ENCODE results near the gene KRTAP9-6.
"Not testable (repeated sequence)": the region's sequence is repeated elsewhere in the genome, so short reads cannot be mapped to it uniquely, and the experiment has no call there.

Gene KRTAP9-6

GRCh38 chr17:41271323-41271722 is 6.1 kb downstream of the KRTAP9-6 start:
- not testable (repeated sequence) for H3K36me3 ChIP-seq (ENCODE audit: insufficient read depth, low read length); H3K4me1 ChIP-seq (ENCODE audit: control insufficient read depth, insufficient read depth, low read length, unreplicated experiment); H3K27ac ChIP-seq (ENCODE audit: low read depth, low read length); H2AFZ ChIP-seq (ENCODE audit: low read length, unreplicated experiment); H3K27me3 ChIP-seq (ENCODE audit: insufficient read depth, low read length); H3K4me3 ChIP-seq (ENCODE audit: low read depth, low read length); H3K79me2 ChIP-seq (ENCODE audit: control insufficient read depth, insufficient read depth, low read length, unreplicated experiment)

DNA sequence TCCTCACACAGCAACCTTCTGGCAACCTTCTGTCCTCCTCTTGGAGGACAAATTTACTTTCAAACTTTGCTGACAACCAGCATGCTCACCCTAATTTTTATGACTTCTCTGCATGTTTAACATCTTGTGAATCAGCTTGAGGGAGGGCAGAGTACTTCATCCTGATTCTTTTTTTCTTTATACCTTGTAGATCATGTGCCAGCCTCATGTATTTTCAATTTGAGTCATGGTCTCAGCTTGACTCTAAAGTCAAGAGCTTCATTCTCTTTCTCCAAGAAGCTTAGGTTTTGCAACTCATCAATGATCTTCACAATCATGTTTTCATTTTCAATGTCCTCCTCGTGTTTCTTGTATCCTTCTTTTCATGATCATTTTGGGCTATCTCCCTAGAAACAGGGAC is 6.7 kb downstream of the KRTAP9-6 start:
- Histone ChIP-seq H3K4me3 (ENCODE audit: low read depth, low read length) (no peak overlapping the region), H3K27ac (ENCODE audit: low read depth, low read length) (no peak overlapping the region), H3K36me3 (ENCODE audit: insufficient read depth, low read length) (no peaks in the 10 kb centered on the region), H3K4me1 (ENCODE audit: control insufficient read depth, insufficient read depth, low read length, unreplicated experiment) (no peaks in the 10 kb centered on the region), H3K79me2 (ENCODE audit: control insufficient read depth, insufficient read depth, low read length, unreplicated experiment) (no peaks in the 10 kb centered on the region), H2AFZ (ENCODE audit: low read length, unreplicated experiment) (no peak overlapping the region), H3K27me3 (ENCODE audit: insufficient read depth, low read length) (peaks cover 9% of the 10 kb centered on the region; the same call in 1 of the 2 replicates)

GRCh38 chr17:41275648-41276190 is 10.5 kb downstream of the KRTAP9-6 start, which contains the start of gene KRTAP9-7:
Gene KRTAP9-7 (plus strand): TSS chr17:41275698. CDS start chr17:41275698, 0 bp downstream.
- H3K4me3 ChIP-seq (ENCODE audit: low read depth, low read length); H2AFZ ChIP-seq (ENCODE audit: low read length, unreplicated experiment); H3K79me2 ChIP-seq (ENCODE audit: control insufficient read depth, insufficient read depth, low read length, unreplicated experiment); H3K27ac ChIP-seq (ENCODE audit: low read depth, low read length); H3K4me1 ChIP-seq (ENCODE audit: control insufficient read depth, insufficient read depth, low read length, unreplicated experiment); H3K36me3 ChIP-seq (ENCODE audit: insufficient read depth, low read length): not testable (repeated sequence)
- peaks cover 11% of the 10 kb centered on the region; the same call in 1 of the 2 replicates for H3K27me3 ChIP-seq (ENCODE audit: insufficient read depth, low read length)

- Histone ChIP-seq H3K36me3 (ENCODE audit: insufficient read depth, low read length) (no peaks in the 10 kb centered on the region), H3K79me2 (ENCODE audit: control insufficient read depth, insufficient read depth, low read length, unreplicated experiment) (no peaks in the 10 kb centered on the region), H3K27ac (ENCODE audit: low read depth, low read length) (no peak overlapping the region), H3K27me3 (ENCODE audit: insufficient read depth, low read length) (peaks cover 11% of the 10 kb centered on the region; the same call in 1 of the 2 replicates), H3K4me3 (ENCODE audit: low read depth, low read length) (no peak overlapping the region), H3K4me1 (ENCODE audit: control insufficient read depth, insufficient read depth, low read length, unreplicated experiment) (no peaks in the 10 kb centered on the region), H2AFZ (ENCODE audit: low read length, unreplicated experiment) (no peak overlapping the region)
These were observed 13.2 kb downstream of the KRTAP9-6 start for GRCh38 chr17:41278176-41278955.

DNA sequence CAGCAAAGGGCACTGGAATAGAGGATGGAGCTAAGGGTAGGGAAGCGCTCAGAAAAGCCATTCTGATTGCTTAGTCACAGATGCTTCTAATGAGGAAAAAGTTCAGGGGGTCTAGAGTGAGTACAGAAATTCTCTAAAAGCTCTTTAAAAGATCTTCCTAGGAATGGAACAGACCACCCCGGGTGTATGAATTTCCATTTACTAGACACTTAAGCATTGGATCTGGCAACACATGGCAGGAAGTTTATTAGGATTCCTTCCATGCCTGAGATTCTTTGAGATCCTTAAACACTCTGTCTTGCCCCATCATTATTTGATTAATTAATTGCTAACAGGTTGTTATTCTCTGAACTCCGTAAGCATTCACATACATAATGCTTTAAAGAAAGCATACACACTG is 18.9 kb downstream of the KRTAP9-6 start:
- H3K36me3 ChIP-seq (ENCODE audit: insufficient read depth, low read length), result no peaks in the 10 kb centered on the region
- no peaks in the 10 kb centered on the region for H3K79me2 ChIP-seq (ENCODE audit: control insufficient read depth, insufficient read depth, low read length, unreplicated experiment)
- H3K4me3 ChIP-seq (ENCODE audit: low read depth, low read length), result no peak overlapping the region
- no peak overlapping the region for H2AFZ ChIP-seq (ENCODE audit: low read length, unreplicated experiment)
- no peak overlapping the region for H3K27ac ChIP-seq (ENCODE audit: low read depth, low read length)
- peaks cover 7% of the 10 kb centered on the region for H3K4me1 ChIP-seq (ENCODE audit: control insufficient read depth, insufficient read depth, low read length, unreplicated experiment)
- H3K27me3 ChIP-seq (ENCODE audit: insufficient read depth, low read length), result no peaks in the 10 kb centered on the region

- peaks cover 7% of the 10 kb centered on the region for H3K4me1 ChIP-seq (ENCODE audit: control insufficient read depth, insufficient read depth, low read length, unreplicated experiment)
- no peak overlapping the region for H3K4me3 ChIP-seq (ENCODE audit: low read depth, low read length)
- H3K79me2 ChIP-seq (ENCODE audit: control insufficient read depth, insufficient read depth, low read length, unreplicated experiment), result no peaks in the 10 kb centered on the region
- no peaks in the 10 kb centered on the region for H3K36me3 ChIP-seq (ENCODE audit: insufficient read depth, low read length)
- no peak overlapping the region for H2AFZ ChIP-seq (ENCODE audit: low read length, unreplicated experiment)
- H3K27ac ChIP-seq (ENCODE audit: low read depth, low read length), result no peak overlapping the region
- H3K27me3 ChIP-seq (ENCODE audit: insufficient read depth, low read length), result no peaks in the 10 kb centered on the region
These were observed 19.4 kb downstream of the KRTAP9-6 start for GRCh38 chr17:41284546-41284945.

DNA sequence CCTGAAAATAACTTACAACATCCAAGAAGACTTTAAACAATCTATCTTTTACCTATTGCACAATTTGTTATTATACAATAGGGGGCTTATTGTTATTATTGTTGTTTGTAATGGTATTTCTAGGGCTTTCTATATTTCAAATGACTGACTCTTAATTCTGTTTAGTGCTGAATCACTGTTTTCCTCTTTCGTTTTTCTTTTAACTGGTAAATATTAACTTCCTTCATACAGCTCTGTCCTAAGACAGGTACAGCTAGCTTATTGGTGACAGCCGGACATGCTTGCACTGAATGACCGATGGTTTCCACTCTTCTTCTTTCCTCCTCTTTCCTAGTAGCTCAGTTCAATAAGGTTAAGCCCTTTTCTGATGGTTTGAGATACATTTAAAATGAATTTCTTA is 21.9 kb downstream of the KRTAP9-6 start:
- H3K79me2 ChIP-seq (ENCODE audit: control insufficient read depth, insufficient read depth, low read length, unreplicated experiment), result no peaks in the 10 kb centered on the region
- no peak overlapping the region for H2AFZ ChIP-seq (ENCODE audit: low read length, unreplicated experiment)
- no peaks in the 10 kb centered on the region for H3K36me3 ChIP-seq (ENCODE audit: insufficient read depth, low read length)
- H3K27me3 ChIP-seq (ENCODE audit: insufficient read depth, low read length), result no peaks in the 10 kb centered on the region
- H3K4me1 ChIP-seq (ENCODE audit: control insufficient read depth, insufficient read depth, low read length, unreplicated experiment), result peaks cover 7% of the 10 kb centered on the region
- H3K4me3 ChIP-seq (ENCODE audit: low read depth, low read length), result no peak overlapping the region
- H3K27ac ChIP-seq (ENCODE audit: low read depth, low read length), result no peak overlapping the region

DNA sequence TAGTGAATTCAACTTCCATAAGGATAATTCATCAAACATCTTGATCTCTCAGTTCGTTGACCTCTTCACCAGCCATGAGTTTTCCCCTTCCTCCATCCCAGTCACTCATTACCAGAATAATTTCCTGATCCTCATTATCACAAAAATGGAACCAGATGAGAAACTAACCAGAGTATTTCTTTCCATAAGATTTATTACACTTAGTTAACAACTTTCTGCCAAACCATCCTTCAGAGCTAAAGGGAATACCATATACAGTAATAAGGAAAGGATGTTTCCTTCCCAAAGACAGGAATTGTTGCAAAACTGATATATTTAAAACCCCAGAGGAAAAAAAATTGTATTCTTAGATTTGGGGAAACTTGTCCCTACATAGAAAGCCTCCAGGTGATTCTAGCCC is 28.8 kb downstream of the KRTAP9-6 start:
- no peak overlapping the region for H3K4me3 ChIP-seq (ENCODE audit: low read depth, low read length)
- no peak overlapping the region for H3K27ac ChIP-seq (ENCODE audit: low read depth, low read length)
- no peaks in the 10 kb centered on the region for H3K27me3 ChIP-seq (ENCODE audit: insufficient read depth, low read length)
- H3K79me2 ChIP-seq (ENCODE audit: control insufficient read depth, insufficient read depth, low read length, unreplicated experiment), result no peaks in the 10 kb centered on the region
- H2AFZ ChIP-seq (ENCODE audit: low read length, unreplicated experiment), result no peak overlapping the region
- H3K4me1 ChIP-seq (ENCODE audit: control insufficient read depth, insufficient read depth, low read length, unreplicated experiment), result no peaks in the 10 kb centered on the region
- H3K36me3 ChIP-seq (ENCODE audit: insufficient read depth, low read length), result no peaks in the 10 kb centered on the region

GRCh38 chr17:41296846-41297245 is 31.7 kb downstream of the KRTAP9-6 start:
- Histone ChIP-seq H3K27me3 (ENCODE audit: insufficient read depth, low read length) (no peaks in the 10 kb centered on the region), H3K27ac (ENCODE audit: low read depth, low read length) (no peak overlapping the region), H3K4me1 (ENCODE audit: control insufficient read depth, insufficient read depth, low read length, unreplicated experiment) (no peaks in the 10 kb centered on the region), H3K36me3 (ENCODE audit: insufficient read depth, low read length) (no peaks in the 10 kb centered on the region), H2AFZ (ENCODE audit: low read length, unreplicated experiment) (no peak overlapping the region), H3K4me3 (ENCODE audit: low read depth, low read length) (no peak overlapping the region), H3K79me2 (ENCODE audit: control insufficient read depth, insufficient read depth, low read length, unreplicated experiment) (no peaks in the 10 kb centered on the region)

DNA sequence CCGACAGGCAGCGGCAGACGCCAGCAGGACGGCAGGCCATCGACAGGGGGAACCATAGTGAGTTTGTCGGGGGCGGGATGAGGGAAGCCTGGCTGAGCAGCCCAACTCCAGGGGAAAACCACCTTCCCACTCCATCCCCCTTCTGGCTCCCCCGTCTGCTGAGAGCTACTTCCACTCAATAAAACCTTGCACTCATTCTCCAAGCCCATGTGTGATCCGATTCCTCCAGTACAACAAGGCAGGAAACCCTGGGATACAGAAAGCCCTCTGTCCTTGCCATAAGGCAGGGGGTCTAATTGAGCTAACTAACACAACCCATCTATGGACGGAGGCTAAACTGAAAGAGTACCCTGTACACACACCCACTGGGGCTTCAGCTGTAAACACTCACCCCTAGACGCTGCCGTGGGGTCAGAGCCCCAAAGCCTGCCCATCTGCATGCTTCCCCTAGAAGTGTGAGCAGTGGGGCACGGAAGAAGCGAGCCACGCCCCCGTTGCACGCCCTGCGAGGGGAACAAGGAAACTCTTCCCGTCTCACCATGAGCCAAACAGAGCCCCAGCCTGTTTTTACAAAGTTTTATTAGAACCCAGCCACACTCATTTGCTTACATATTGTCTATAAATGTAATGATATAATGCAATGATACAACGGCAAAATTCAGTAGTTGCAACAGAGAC is 33.4 kb downstream of the KRTAP9-6 start:
- Histone ChIP-seq H3K4me1 (ENCODE audit: control insufficient read depth, insufficient read depth, low read length, unreplicated experiment) (no peaks in the 10 kb centered on the region), H3K27me3 (ENCODE audit: insufficient read depth, low read length) (no peaks in the 10 kb centered on the region), H3K27ac (ENCODE audit: low read depth, low read length) (no peak overlapping the region), H2AFZ (ENCODE audit: low read length, unreplicated experiment) (no peak overlapping the region), H3K79me2 (ENCODE audit: control insufficient read depth, insufficient read depth, low read length, unreplicated experiment) (no peaks in the 10 kb centered on the region), H3K36me3 (ENCODE audit: insufficient read depth, low read length) (no peaks in the 10 kb centered on the region), H3K4me3 (ENCODE audit: low read depth, low read length) (no peak overlapping the region)
